SK-N-SH treated with all-trans-retinoic acid at 6 μM for 48 hours (cell line): ENCODE measurements around the gene CFAP210.
"Not testable (repeated sequence)": the region's sequence is repeated elsewhere in the genome, so short reads cannot be mapped to it uniquely, and the experiment has no call there.

Source experiments
- BACH2 ChIP-seq: fragments of 250-450 bp; sonication (Bioruptor Pico); IDR thresholded peaks from 2 replicates; pipeline ENCODE4 v1.9.0; 2021; ENCODE audit warnings: mild to moderate bottlenecking, borderline replicate concordance
- ZFP3 ChIP-seq: fragments of 250-450 bp; sonication (Bioruptor Pico); IDR thresholded peaks from 2 replicates; pipeline ENCODE4 v1.5.0; 2020; ENCODE audit warnings: mild to moderate bottlenecking, moderate library complexity
- TF ChIP-seq, protein P1 (sequence below): fragments of 250-450 bp; sonication (Bioruptor Pico); IDR thresholded peaks from 2 replicates; pipeline ENCODE4 v1.5.1; 2021; ENCODE audit warnings: mild to moderate bottlenecking, moderate library complexity

DNA sequence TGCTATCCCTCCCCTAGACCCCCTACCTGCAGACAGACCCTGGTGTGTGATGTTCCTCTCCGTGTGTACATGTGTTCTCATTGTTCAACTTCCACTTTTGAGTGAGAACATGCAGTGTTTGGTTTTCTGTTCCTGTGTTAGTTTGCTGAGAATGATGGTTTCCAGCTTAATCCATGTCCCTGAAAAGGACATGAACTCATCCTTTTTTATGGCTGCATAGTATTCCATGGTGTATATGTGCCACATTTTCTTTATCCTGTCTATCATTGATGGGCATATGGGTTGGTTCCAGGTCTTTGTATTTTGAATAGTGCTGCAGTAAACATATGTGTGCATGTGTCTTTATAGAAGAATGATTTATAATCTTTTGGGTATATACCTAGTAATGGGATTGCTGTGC lies 78.2 kb downstream of the CFAP210 start:
- not testable (repeated sequence) for TF ChIP-seq BACH2, ZFP3 (CRISPR knock-in tag)
- TF ChIP-seq, protein P1, sequence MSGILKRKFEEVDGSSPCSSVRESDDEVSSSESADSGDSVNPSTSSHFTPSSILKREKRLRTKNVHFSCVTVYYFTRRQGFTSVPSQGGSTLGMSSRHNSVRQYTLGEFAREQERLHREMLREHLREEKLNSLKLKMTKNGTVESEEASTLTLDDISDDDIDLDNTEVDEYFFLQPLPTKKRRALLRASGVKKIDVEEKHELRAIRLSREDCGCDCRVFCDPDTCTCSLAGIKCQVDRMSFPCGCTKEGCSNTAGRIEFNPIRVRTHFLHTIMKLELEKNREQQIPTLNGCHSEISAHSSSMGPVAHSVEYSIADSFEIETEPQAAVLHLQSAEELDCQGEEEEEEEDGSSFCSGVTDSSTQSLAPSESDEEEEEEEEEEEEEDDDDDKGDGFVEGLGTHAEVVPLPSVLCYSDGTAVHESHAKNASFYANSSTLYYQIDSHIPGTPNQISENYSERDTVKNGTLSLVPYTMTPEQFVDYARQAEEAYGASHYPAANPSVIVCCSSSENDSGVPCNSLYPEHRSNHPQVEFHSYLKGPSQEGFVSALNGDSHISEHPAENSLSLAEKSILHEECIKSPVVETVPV (CRISPR knock-in tag), result not testable (repeated sequence)
